ENCODE results near the gene CGREF1.

DNA sequence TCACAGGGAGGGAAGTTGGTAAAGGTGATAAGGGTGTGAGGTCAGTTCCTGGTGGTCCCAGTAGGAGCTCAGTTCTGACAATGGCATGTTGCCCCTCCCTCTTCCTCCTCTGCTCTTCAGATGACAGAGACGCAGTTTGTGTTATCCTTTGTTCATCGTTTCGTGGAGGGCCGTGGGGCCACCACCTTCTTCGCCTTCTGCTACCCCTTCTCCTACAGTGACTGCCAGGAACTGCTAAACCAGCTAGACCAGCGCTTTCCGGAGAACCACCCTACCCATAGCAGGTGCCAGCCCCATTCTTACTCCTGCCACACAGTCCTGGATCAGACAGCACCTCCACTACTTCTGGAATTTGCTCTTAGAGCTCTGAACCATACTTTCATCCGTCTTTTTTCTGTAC, 65.2 kb downstream of the CGREF1 start:
- TF ChIP-seq EP300 (IDR thresholded peaks at IDR 0.05) (no peak), POLR2A (IDR thresholded peaks at IDR 0.05) (no peak)
